GM21360 (cell line): Measurements from ENCODE around the gene GABRB2.
A peak's percentile ranks its signal among the peaks of the same experiment; 100 is the strongest.

Source experiments
- ATAC-seq: cut with Tn5 transposase; IDR thresholded peaks from one replicate; pipeline ENCODE4 v1.9.1; 2021; ENCODE audit warnings: mild to moderate bottlenecking, moderate library complexity; ENCODE audit not compliant: unreplicated experiment

Gene GABRB2

GRCh38 chr5:161391724-161392123 lies 154.8 kb downstream of the GABRB2 start:
- no peak for ATAC-seq

GRCh38 chr5:161391016-161391415 lies 155.5 kb downstream of the GABRB2 start:
- no peak for ATAC-seq

GRCh38 chr5:161387121-161387520 lies 159.4 kb downstream of the GABRB2 start:
- ATAC-seq: no peak

DNA sequence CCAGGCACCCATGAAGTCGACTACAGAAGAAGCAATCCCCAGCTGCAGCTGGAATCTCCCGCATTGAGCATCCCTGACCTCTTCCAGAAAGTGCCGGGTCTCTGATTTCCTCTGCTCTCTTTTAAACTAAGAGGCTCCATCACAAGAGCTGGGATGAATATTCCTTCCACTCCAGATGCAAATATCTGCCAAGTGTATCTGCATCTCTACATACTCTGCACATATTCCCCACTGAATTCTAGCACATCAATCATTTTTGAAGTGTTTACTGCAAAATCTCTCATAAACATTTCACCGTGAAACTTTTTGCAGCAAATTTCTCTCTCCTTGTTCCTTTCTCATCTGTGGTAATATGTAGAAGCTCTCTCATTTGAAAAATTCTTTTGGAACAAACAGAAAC lies 161.5 kb downstream of the GABRB2 start:
- ATAC-seq: no peak

GRCh38 chr5:161382685-161383084 lies 163.8 kb downstream of the GABRB2 start:
- ATAC-seq: no peak

- ATAC-seq: no peak
Measured at GRCh38 chr5:161380486-161380885, 166.0 kb downstream of the GABRB2 start.

DNA sequence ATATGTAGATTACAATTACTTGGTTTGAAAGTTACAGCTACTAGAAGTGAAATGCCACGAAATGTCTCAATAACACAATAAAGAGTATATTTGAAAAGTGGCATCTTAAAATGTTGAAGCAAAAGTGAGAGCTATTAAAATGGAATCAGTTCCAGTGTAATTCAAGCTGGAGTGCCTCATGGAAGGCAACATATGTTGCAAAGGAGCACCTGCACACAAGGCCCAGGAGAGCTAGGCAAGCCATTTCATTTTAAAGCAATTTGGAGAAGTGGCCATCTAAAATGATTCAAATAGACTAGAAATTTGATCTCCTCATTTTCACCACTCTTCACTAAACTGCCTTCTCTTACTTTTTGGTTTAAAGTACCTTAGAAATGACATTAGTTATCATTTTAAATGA lies 167.8 kb downstream of the GABRB2 start:
- ATAC-seq: no peak

DNA sequence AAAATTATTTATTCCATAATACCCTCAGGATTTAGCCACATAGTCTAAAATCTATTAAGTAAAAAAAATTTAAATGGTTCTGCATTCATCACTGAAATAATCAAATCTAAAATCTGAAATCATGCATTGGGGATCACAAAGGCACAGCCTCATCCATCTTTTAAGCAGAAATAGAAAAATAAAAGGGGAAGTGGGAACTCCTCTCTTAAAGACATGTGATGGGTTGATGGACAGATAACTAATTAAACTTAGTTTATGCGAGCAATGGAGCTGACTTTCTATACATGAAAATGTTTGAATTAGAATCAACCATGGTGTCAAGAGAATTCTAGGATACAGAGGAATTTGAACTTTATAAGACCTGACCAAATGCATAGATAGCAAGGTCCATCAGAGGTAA lies 170.5 kb downstream of the GABRB2 start:
- ATAC-seq: no peak

GRCh38 chr5:161373345-161373707 lies 173.2 kb downstream of the GABRB2 start:
- peak; percentile 35 for ATAC-seq

GRCh38 chr5:161372682-161373344 lies 173.7 kb downstream of the GABRB2 start:
- ATAC-seq: peak; percentile 81

DNA sequence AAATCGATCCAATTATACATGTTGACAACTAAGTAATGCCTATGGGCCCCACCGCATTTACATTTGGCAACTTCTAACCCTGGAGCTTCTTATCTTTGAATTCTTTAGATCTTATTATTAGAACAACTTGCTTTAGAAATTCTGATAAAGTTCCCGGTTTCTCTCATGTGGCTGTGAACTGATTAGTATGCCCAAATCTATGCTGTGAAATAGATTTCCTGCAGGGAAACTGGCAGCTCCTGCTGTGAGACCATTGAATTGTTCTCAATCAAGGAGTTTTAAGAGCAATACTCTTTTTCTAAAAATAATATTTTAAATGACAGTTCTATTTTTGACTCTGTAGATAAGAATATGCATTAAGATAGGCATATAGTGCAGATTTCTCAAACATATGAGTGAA lies 177.5 kb downstream of the GABRB2 start:
- ATAC-seq: no peak

DNA sequence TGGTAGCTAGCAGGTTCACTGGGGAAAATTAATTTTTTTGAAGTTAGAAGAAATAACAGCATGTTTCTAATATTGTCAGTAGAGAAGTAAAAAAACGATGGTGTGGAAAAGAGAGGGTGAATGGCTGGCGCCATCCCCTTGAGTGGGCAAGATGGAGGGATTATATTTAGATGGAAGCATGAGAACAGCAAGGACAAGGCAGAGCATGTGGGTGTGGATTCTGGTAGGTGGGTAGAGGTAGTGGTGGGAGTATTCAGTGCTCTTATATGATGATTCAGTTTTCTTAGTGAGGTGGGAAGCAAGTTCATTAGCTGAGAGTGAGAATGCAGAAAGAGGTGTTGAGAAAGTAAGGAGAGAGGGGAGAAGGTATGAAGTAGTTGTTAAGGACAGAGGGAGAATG lies 188.1 kb downstream of the GABRB2 start:
- no peak for ATAC-seq

- ATAC-seq: no peak
Measured at GRCh38 chr5:161344234-161344633, 202.3 kb downstream of the GABRB2 start.

DNA sequence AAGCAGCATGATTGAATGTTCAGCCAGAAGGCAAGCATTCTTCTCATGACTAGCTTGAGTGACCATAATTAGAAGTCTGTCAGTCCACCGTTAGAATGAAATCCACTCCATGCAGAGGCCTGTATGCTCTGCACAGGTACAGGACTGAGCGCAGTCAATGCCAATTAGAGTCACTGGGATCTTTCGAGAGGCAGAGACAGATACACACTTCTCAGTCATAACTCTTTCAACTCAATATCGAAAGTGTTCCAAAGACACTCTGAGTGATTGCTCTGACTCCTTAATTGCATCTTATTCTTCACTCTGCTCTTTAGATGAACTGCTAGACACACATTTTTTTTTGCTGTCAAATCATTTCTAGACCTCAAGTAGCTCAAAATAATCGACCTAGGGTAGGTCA lies 203.6 kb downstream of the GABRB2 start:
- no peak for ATAC-seq

DNA sequence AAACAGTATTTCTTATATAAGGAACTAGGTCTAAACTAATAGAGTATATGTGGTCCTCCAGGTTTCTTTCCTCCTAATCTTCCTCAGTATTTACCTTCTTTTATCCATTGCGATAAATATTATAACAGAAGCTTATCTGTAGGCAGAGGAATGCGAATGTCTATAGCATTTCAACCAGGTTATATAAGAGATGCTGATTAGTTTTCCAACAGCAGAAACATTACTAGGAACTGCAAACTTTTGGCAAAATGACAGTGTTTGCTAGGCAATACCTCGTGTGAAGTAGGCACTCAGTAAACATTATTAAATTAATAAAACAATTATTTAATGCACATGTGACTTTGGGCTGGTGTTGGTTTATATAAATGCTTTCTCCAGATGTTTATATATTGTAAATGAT lies 206.5 kb downstream of the GABRB2 start:
- ATAC-seq: no peak

GRCh38 chr5:161333194-161333880 lies 213.2 kb downstream of the GABRB2 start:
- ATAC-seq: no peak

DNA sequence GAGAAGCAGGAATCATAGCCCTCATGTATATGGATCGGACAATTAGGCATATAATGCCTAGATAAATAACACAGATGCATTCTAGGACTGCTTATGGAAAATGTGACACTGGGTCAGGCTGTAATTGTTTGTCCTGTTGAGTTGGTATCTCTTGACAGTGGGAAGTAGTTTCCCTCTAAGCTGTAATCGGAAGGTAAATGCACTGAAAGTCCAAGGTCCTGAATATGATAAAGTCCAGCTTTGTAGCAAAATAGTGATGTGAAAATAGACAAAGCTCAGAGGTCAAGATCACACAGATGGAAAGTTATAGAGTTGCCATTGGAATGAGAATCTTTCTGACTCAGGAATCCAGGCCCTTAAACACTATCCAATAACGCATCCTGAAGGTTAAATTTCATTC lies 214.2 kb downstream of the GABRB2 start:
- no peak for ATAC-seq

DNA sequence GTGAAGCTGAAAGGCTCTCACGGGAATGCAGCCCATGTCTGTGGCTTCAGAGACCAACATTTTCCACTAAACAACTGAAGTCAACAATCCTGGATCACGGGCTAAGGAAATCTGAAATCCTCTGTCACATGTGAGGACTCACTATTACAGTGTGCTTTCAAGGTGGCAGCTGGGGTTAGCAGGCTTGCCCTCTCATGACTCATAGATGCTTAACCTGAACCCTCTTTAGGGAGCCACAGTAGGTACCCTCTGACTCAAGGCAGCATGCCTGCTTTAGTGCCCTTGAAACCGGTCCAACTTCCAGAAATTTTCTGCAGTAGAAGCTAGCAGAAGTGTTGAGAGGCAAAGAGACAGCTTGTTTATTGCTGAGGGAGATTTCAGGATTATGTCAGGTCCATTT lies 232.5 kb downstream of the GABRB2 start:
- ATAC-seq: no peak

DNA sequence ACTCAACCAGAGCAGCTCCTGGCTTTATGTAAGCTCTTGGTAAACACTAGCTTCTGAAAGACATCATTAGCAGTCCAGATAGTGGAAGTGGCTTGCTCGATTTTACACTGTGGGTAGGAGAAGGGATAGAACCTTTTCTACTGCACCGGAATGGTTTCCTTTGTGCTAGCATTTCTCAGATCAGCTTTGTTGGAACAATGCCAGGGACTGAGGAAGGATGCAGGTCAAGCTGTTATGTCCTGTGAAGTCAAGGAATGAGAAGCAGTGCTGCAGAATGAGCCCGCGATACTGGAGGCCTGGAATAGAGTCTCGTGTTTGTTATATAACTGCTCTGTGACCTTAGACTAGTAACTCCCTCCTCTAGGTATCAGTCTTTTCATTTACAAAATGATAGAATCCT lies 233.6 kb downstream of the GABRB2 start:
- ATAC-seq: no peak

GRCh38 chr5:161311965-161312364 lies 234.6 kb downstream of the GABRB2 start:
- ATAC-seq: no peak

DNA sequence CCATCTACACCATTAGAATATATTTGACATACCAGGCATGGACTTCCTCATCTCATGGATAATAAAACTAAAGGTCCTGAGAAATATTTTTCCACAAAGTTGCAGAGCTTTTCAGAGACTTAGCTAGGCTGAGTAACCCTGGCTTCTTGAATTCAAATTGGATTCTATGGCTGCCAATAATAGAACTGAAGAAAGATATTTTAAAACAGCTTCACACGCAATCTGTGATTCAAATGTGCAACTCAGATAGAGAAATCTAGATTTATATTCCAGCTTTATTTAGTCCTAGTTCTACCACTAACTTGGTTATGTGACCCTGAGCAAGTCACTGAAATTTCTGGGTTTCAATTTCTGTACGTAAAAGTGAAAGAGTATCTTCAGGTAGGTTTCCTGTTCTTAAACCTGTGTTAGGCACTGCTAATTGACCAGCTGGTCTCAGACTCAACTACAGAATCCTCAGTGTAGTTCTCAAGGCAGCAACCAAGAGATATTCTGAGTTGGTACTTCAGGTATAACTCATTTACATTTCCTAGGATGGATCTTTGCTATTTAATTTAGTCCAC lies 235.3 kb downstream of the GABRB2 start:
- peak; percentile 95 for ATAC-seq

GRCh38 chr5:161306351-161306995 lies 240.1 kb downstream of the GABRB2 start:
- no peak for ATAC-seq
